Memory B cell (primary cell): ENCODE measurements around the gene TRIM3.
A peak's percentile ranks its signal among the peaks of the same experiment; 100 is the strongest.

Experiments used
- ATAC-seq: fragments of 150-1000 bp; cut with Tn5 transposase; 2 replicates; pipeline ENCODE4 v1.10.0; 2021; ENCODE audit warnings: low read depth, mild to moderate bottlenecking, moderate library complexity
- DNase-seq, 2 donors: peaks; one replicate each; pipeline ENCODE4 v3.0.0; 2022; ENCODE audit warnings: low spot score in 2 of 2
- H3K27ac Mint-ChIP-seq: one replicate; pipeline ENCODE4 v1.8.0; 2022; ENCODE audit warnings: mild to moderate bottlenecking, moderate library complexity, mixed read lengths
- H3K27me3 Mint-ChIP-seq: one replicate; pipeline ENCODE4 v1.8.0; 2022; ENCODE audit warnings: mixed read lengths
- H3K36me3 Mint-ChIP-seq: one replicate; pipeline ENCODE4 v1.8.0; 2022; ENCODE audit warnings: mild to moderate bottlenecking, mixed read lengths
- H3K4me1 Mint-ChIP-seq: one replicate; pipeline ENCODE4 v1.8.0; 2022; ENCODE audit warnings: mixed read lengths
- H3K4me3 Mint-ChIP-seq: one replicate; pipeline ENCODE4 v1.8.0; 2022; ENCODE audit warnings: mild to moderate bottlenecking, moderate library complexity, mixed read lengths
- H3K9me3 Mint-ChIP-seq: one replicate; pipeline ENCODE4 v1.8.0; 2022; ENCODE audit warnings: mixed read lengths

Gene TRIM3

GRCh38 chr11:6486938-6487337 lies 13.2 kb upstream of the TRIM3 start:
- Mint-ChIP-seq H3K9me3 (no peaks in the 10 kb centered on the region), H3K4me3 (no peak overlapping the region), H3K27ac (no peak overlapping the region), H3K4me1 (peaks cover 9% of the 10 kb centered on the region), H3K27me3 (no peaks in the 10 kb centered on the region), H3K36me3 (peaks cover 13% of the 10 kb centered on the region)
- no peak for ATAC-seq
- DNase-seq, result no peak

- Mint-ChIP-seq H3K4me1 (peaks cover 9% of the 10 kb centered on the region), H3K9me3 (no peaks in the 10 kb centered on the region), H3K27ac (no peak overlapping the region), H3K4me3 (no peak overlapping the region), H3K27me3 (no peaks in the 10 kb centered on the region), H3K36me3 (peaks cover 9% of the 10 kb centered on the region)
- DNase-seq (no peak), ATAC-seq (no peak)
Measured at GRCh38 chr11:6486256-6486655, 12.5 kb upstream of the TRIM3 start.

- Mint-ChIP-seq H3K4me1 (peaks cover 14% of the 10 kb centered on the region), H3K27me3 (no peaks in the 10 kb centered on the region)
Measured at GRCh38 chr11:6485661-6486060, 11.9 kb upstream of the TRIM3 start.

GRCh38 chr11:6483015-6483414 lies 9.3 kb upstream of the TRIM3 start:
- Mint-ChIP-seq H3K27me3 (no peaks in the 10 kb centered on the region), H3K4me1 (peaks cover 21% of the 10 kb centered on the region), H3K27ac (peak overlapping the region; percentile 72), H3K36me3 (peaks cover 8% of the 10 kb centered on the region), H3K4me3 (peak overlapping the region; percentile 19), H3K9me3 (no peaks in the 10 kb centered on the region)
- ATAC-seq, result no peak
- DNase-seq, result no peak

More at GRCh38 chr11:6485661-6486060, 11.9 kb upstream of the TRIM3 start:
- Mint-ChIP-seq H3K4me3 (no peak overlapping the region), H3K27ac (no peak overlapping the region), H3K9me3 (no peaks in the 10 kb centered on the region), H3K36me3 (peaks cover 9% of the 10 kb centered on the region)
- ATAC-seq (no peak), DNase-seq (no peak)

GRCh38 chr11:6482441-6482840 lies 8.7 kb upstream of the TRIM3 start:
- Mint-ChIP-seq H3K27me3 (no peaks in the 10 kb centered on the region), H3K4me3 (peak overlapping the region; percentile 93), H3K27ac (peak overlapping the region; percentile 72), H3K4me1 (peaks cover 21% of the 10 kb centered on the region), H3K9me3 (no peaks in the 10 kb centered on the region), H3K36me3 (peaks cover 12% of the 10 kb centered on the region)
- DNase-seq (no peak), ATAC-seq (no peak)

GRCh38 chr11:6481924-6482275 lies 8.2 kb upstream of the TRIM3 start:
- DNase-seq (no peak), ATAC-seq (no peak)
- Mint-ChIP-seq H3K27ac (peak overlapping the region; percentile 98), H3K9me3 (no peaks in the 10 kb centered on the region), H3K27me3 (no peaks in the 10 kb centered on the region), H3K36me3 (peaks cover 12% of the 10 kb centered on the region), H3K4me1 (peaks cover 21% of the 10 kb centered on the region), H3K4me3 (peak overlapping the region; percentile 93)

- peaks cover 21% of the 10 kb centered on the region for H3K4me1 Mint-ChIP-seq
- H3K4me3 Mint-ChIP-seq, result peak within 1 kb of the TSS; percentile 93
- H3K36me3 Mint-ChIP-seq, result peaks cover 12% of the 10 kb centered on the region
- ATAC-seq (peak; percentile 97), DNase-seq (peak; percentile 92 to 94)
- H3K9me3 Mint-ChIP-seq, result no peaks in the 10 kb centered on the region
- H3K27ac Mint-ChIP-seq, result peak within 1 kb of the TSS; percentile 98
- H3K27me3 Mint-ChIP-seq, result no peaks in the 10 kb centered on the region
Measured at GRCh38 chr11:6481012-6481923, 7.5 kb upstream of the TRIM3 start, which contains the start of the genes ARFIP2 and TIMM10B. ARFIP2 (minus strand) TSS chr11:6481331; CDS start chr11:6480421, 910 bp downstream. TIMM10B (plus strand) TSS chr11:6481501; CDS start chr11:6481517, 16 bp downstream.

GRCh38 chr11:6480299-6480914 lies 6.7 kb upstream of the TRIM3 start:
- peaks cover 21% of the 10 kb centered on the region for H3K4me1 Mint-ChIP-seq
- H3K27ac Mint-ChIP-seq, result peak overlapping the region; percentile 98
- DNase-seq (no peak), ATAC-seq (no peak)
- peaks cover 12% of the 10 kb centered on the region for H3K36me3 Mint-ChIP-seq
- H3K27me3 Mint-ChIP-seq, result no peaks in the 10 kb centered on the region
- H3K4me3 Mint-ChIP-seq, result peak overlapping the region; percentile 93
- no peaks in the 10 kb centered on the region for H3K9me3 Mint-ChIP-seq

GRCh38 chr11:6476571-6476970 lies 2.8 kb upstream of the TRIM3 start:
- Mint-ChIP-seq H3K4me1 (peaks cover 18% of the 10 kb centered on the region), H3K27me3 (no peaks in the 10 kb centered on the region), H3K4me3 (no peak overlapping the region), H3K36me3 (peaks cover 5% of the 10 kb centered on the region), H3K27ac (no peak overlapping the region), H3K9me3 (no peaks in the 10 kb centered on the region)
- no peak for ATAC-seq
- DNase-seq, result no peak

- H3K4me3 Mint-ChIP-seq, result no peak overlapping the region
Measured at GRCh38 chr11:6475936-6476335, 2.2 kb upstream of the TRIM3 start.

GRCh38 chr11:6474806-6475500 lies 1.2 kb upstream of the TRIM3 start:
- Mint-ChIP-seq H3K27ac (peak overlapping the region; percentile 54), H3K4me1 (peaks cover 8% of the 10 kb centered on the region), H3K9me3 (no peaks in the 10 kb centered on the region), H3K4me3 (peak overlapping the region; percentile 11), H3K36me3 (peaks cover 5% of the 10 kb centered on the region), H3K27me3 (no peaks in the 10 kb centered on the region)
- DNase-seq (no peak), ATAC-seq (no peak)

More at GRCh38 chr11:6475936-6476335, 2.2 kb upstream of the TRIM3 start:
- Mint-ChIP-seq H3K36me3 (peaks cover 5% of the 10 kb centered on the region), H3K27ac (peak overlapping the region; percentile 54), H3K27me3 (no peaks in the 10 kb centered on the region), H3K9me3 (no peaks in the 10 kb centered on the region), H3K4me1 (peaks cover 16% of the 10 kb centered on the region)
- ATAC-seq, result no peak
- no peak for DNase-seq

- Mint-ChIP-seq H3K36me3 (peaks cover 5% of the 10 kb centered on the region), H3K9me3 (no peaks in the 10 kb centered on the region), H3K27me3 (no peaks in the 10 kb centered on the region), H3K4me1 (peaks cover 6% of the 10 kb centered on the region), H3K4me3 (peak overlapping the region; percentile 86), H3K27ac (no peak overlapping the region)
- DNase-seq (no peak), ATAC-seq (no peak)
Measured at GRCh38 chr11:6474413-6474792, 662 bp upstream of the TRIM3 start.

GRCh38 chr11:6472934-6473333 lies 807 bp downstream of the TRIM3 start:
- Mint-ChIP-seq H3K27me3 (no peaks in the 10 kb centered on the region), H3K4me3 (peak overlapping the region; percentile 89), H3K4me1 (peaks cover 6% of the 10 kb centered on the region), H3K9me3 (no peaks in the 10 kb centered on the region), H3K36me3 (peaks cover 3% of the 10 kb centered on the region), H3K27ac (peak overlapping the region; percentile 83)
- ATAC-seq (no peak), DNase-seq (no peak)

GRCh38 chr11:6469599-6469998 lies 4.1 kb downstream of the TRIM3 start:
- Mint-ChIP-seq H3K27ac (no peak overlapping the region), H3K36me3 (peaks cover 10% of the 10 kb centered on the region), H3K9me3 (no peaks in the 10 kb centered on the region), H3K4me1 (peaks cover 8% of the 10 kb centered on the region), H3K27me3 (peaks cover 3% of the 10 kb centered on the region), H3K4me3 (no peak overlapping the region)
- no peak for DNase-seq
- ATAC-seq, result no peak
